Progenitor cell of endocrine pancreas (in vitro differentiated cells): ENCODE data around the gene TPRG1. TPM values are rescaled to one million over a fixed set of nuclear protein-coding genes. Genes with fewer than 3 reads are reported as not detected.

Experiments
- DNase-seq: peaks from one replicate; pipeline ENCODE4 v3.0.0; 2021; ENCODE audit warnings: low spot score; ENCODE audit not compliant: unreplicated experiment
- H3K27ac Mint-ChIP-seq: 2 replicates; pipeline ENCODE4 v1.8.0; 2021; ENCODE audit warnings: mild to moderate bottlenecking, moderate library complexity, mixed read lengths
- H3K27me3 Mint-ChIP-seq: 2 replicates; pipeline ENCODE4 v1.8.0; 2021; ENCODE audit warnings: mixed read lengths
- H3K36me3 Mint-ChIP-seq: 2 replicates; pipeline ENCODE4 v1.8.0; 2022; ENCODE audit warnings: mixed read lengths; ENCODE audit not compliant: insufficient read depth
- H3K4me1 Mint-ChIP-seq: 2 replicates; pipeline ENCODE4 v1.8.0; 2021; ENCODE audit warnings: low read depth, mixed read lengths
- H3K4me3 Mint-ChIP-seq: 2 replicates; pipeline ENCODE4 v1.8.0; 2021; ENCODE audit warnings: low read depth, mild to moderate bottlenecking, moderate library complexity, mixed read lengths
- H3K9me3 Mint-ChIP-seq: 2 replicates; pipeline ENCODE4 v1.8.0; 2021; ENCODE audit warnings: low read depth, mixed read lengths
- CTCF ChIP-seq: fragments of 200-600 bp; sonication (generic); IDR thresholded peaks from one replicate; pipeline ENCODE4 v1.5.0; 2021; ENCODE audit warnings: antibody characterized with exemption, mild to moderate bottlenecking; ENCODE audit not compliant: unreplicated experiment
- total RNA-seq: library from RNA; stranded (reverse); gene quantifications from 2 replicates; pipeline ENCODE4 v1.2.1, GENCODE V29; 2021

Gene TPRG1
- total RNA-seq, 1 donor from 2014 or later: 2.3 TPM

- Mint-ChIP-seq H3K9me3 (no peaks in the 10 kb centered on the region), H3K27me3 (no peaks in the 10 kb centered on the region), H3K27ac (no peak overlapping the region), H3K4me3 (no peak overlapping the region), H3K4me1 (peaks cover 1% of the 10 kb centered on the region), H3K36me3 (no peaks in the 10 kb centered on the region)
- DNase-seq: no peak
- no peak for TF ChIP-seq CTCF
Observed at GRCh38 chr3:189132839-189133238, 38.9 kb upstream of the TPRG1 start.

GRCh38 chr3:189133768-189134167 lies 38.0 kb upstream of the TPRG1 start:
- Mint-ChIP-seq H3K4me3 (no peak overlapping the region), H3K27me3 (peaks cover 4% of the 10 kb centered on the region), H3K27ac (no peak overlapping the region), H3K4me1 (peaks cover 1% of the 10 kb centered on the region), H3K9me3 (no peaks in the 10 kb centered on the region), H3K36me3 (no peaks in the 10 kb centered on the region)
- DNase-seq: no peak
- TF ChIP-seq CTCF: no peak

- Mint-ChIP-seq H3K36me3 (no peaks in the 10 kb centered on the region), H3K4me3 (no peak overlapping the region), H3K27ac (no peak overlapping the region), H3K9me3 (no peaks in the 10 kb centered on the region), H3K4me1 (no peaks in the 10 kb centered on the region), H3K27me3 (peaks cover 22% of the 10 kb centered on the region)
- TF ChIP-seq CTCF: no peak
- no peak for DNase-seq
Observed at GRCh38 chr3:189137416-189137815, 34.4 kb upstream of the TPRG1 start.

GRCh38 chr3:189138901-189139610 lies 32.7 kb upstream of the TPRG1 start:
- peaks cover 24% of the 10 kb centered on the region for H3K27me3 Mint-ChIP-seq
- no peak overlapping the region for H3K27ac Mint-ChIP-seq
- H3K4me1 Mint-ChIP-seq: no peaks in the 10 kb centered on the region
- H3K9me3 Mint-ChIP-seq: no peaks in the 10 kb centered on the region
- TF ChIP-seq CTCF: no peak
- no peaks in the 10 kb centered on the region for H3K36me3 Mint-ChIP-seq
- DNase-seq: no peak
- no peak overlapping the region for H3K4me3 Mint-ChIP-seq

GRCh38 chr3:189139611-189139940 lies 32.2 kb upstream of the TPRG1 start:
- H3K27ac Mint-ChIP-seq: no peak overlapping the region
- no peaks in the 10 kb centered on the region for H3K4me1 Mint-ChIP-seq
- no peak for DNase-seq
- H3K36me3 Mint-ChIP-seq: no peaks in the 10 kb centered on the region
- peaks cover 24% of the 10 kb centered on the region for H3K27me3 Mint-ChIP-seq
- H3K9me3 Mint-ChIP-seq: no peaks in the 10 kb centered on the region
- no peak overlapping the region for H3K4me3 Mint-ChIP-seq
- TF ChIP-seq CTCF: no peak
